Measurements from ENCODE around the gene VPS37C.
A peak's percentile ranks its signal among the peaks of the same experiment; 100 is the strongest.
"Not testable (repeated sequence)": the region's sequence is repeated elsewhere in the genome, so short reads cannot be mapped to it uniquely, and the experiment has no call there.

The VPS37C gene
- long read RNA-seq, partial matches to known transcripts: 1 of 30 reads
- long read RNA-seq, other reads (novel, unspliced or antisense): 29 of 30 reads

- TF ChIP-seq POLR2AphosphoS5 (IDR thresholded peaks at IDR 0.05; ENCODE audit: low read depth): peak; percentile 68
- TF ChIP-seq REST (IDR thresholded peaks at IDR 0.05; ENCODE audit: insufficient replicate concordance, low read depth): no peak
- TF ChIP-seq GABPA (IDR thresholded peaks at IDR 0.05; ENCODE audit: low read depth): peak; percentile 74
- DNase-seq (ENCODE audit: low read depth in 1 of 2, low spot score in 1 of 2): peak; percentile 88 to 93
- Histone ChIP-seq H3K27me3 (ENCODE audit: insufficient read depth, poor library complexity, severe bottlenecking) (no peaks in the 10 kb centered on the region), H3K4me3 (replicated peaks; ENCODE audit: insufficient read depth, low read length) (peak within 1 kb of the TSS; percentile 57), H3K27ac (replicated peaks) (peak within 1 kb of the TSS; percentile 99)
Observed at GRCh38 chr11:61161190-61162091, at the start of gene VPS37C. Gene VPS37C (minus strand): TSS chr11:61161426. CDS start chr11:61138829, 22,597 bp downstream.

- not testable (repeated sequence) for H3K27ac ChIP-seq (replicated peaks); DNase-seq (ENCODE audit: low read depth in 1 of 2, low spot score in 1 of 2); H3K27me3 ChIP-seq (ENCODE audit: insufficient read depth, poor library complexity, severe bottlenecking); H3K4me3 ChIP-seq (replicated peaks; ENCODE audit: insufficient read depth, low read length)
Observed at GRCh38 chr11:61210629-61211028, 49.4 kb upstream of the VPS37C start.

GRCh38 chr11:61207636-61208310 is 46.5 kb upstream of the VPS37C start:
- H3K4me3 ChIP-seq (replicated peaks; ENCODE audit: insufficient read depth, low read length); DNase-seq (ENCODE audit: low read depth in 1 of 2, low spot score in 1 of 2); H3K27ac ChIP-seq (replicated peaks); H3K27me3 ChIP-seq (ENCODE audit: insufficient read depth, poor library complexity, severe bottlenecking): not testable (repeated sequence)

- DNase-seq (ENCODE audit: low read depth in 1 of 2, low spot score in 1 of 2); H3K27ac ChIP-seq (replicated peaks); H3K27me3 ChIP-seq (ENCODE audit: insufficient read depth, poor library complexity, severe bottlenecking); H3K4me3 ChIP-seq (replicated peaks; ENCODE audit: insufficient read depth, low read length): not testable (repeated sequence)
Observed at GRCh38 chr11:61204502-61205059, 43.4 kb upstream of the VPS37C start.

GRCh38 chr11:61203873-61204272 is 42.6 kb upstream of the VPS37C start:
- not testable (repeated sequence) for DNase-seq (ENCODE audit: low read depth in 1 of 2, low spot score in 1 of 2); H3K4me3 ChIP-seq (replicated peaks; ENCODE audit: insufficient read depth, low read length); H3K27ac ChIP-seq (replicated peaks); H3K27me3 ChIP-seq (ENCODE audit: insufficient read depth, poor library complexity, severe bottlenecking)

- DNase-seq (ENCODE audit: low read depth in 1 of 2, low spot score in 1 of 2); H3K27me3 ChIP-seq (ENCODE audit: insufficient read depth, poor library complexity, severe bottlenecking); H3K27ac ChIP-seq (replicated peaks); H3K4me3 ChIP-seq (replicated peaks; ENCODE audit: insufficient read depth, low read length): not testable (repeated sequence)
Observed at GRCh38 chr11:61202950-61203746, 41.9 kb upstream of the VPS37C start, which contains the start of gene PGA3. Gene PGA3 (plus strand): TSS chr11:61203515. CDS start chr11:61203565, 50 bp downstream.

GRCh38 chr11:61201476-61201875 is 40.2 kb upstream of the VPS37C start:
- H3K27ac ChIP-seq (replicated peaks): no peak overlapping the region

More at GRCh38 chr11:61201476-61201875, 40.2 kb upstream of the VPS37C start:
- no peak for TF ChIP-seq GABPA (IDR thresholded peaks at IDR 0.05; ENCODE audit: low read depth)
- TF ChIP-seq REST (IDR thresholded peaks at IDR 0.05; ENCODE audit: insufficient replicate concordance, low read depth): no peak
- no peak for TF ChIP-seq POLR2AphosphoS5 (IDR thresholded peaks at IDR 0.05; ENCODE audit: low read depth)
- no peak for TF ChIP-seq SPI1 (IDR thresholded peaks at IDR 0.05; ENCODE audit: borderline replicate concordance, low read depth)
- DNase-seq (ENCODE audit: low read depth in 1 of 2, low spot score in 1 of 2): no peak
- no peaks in the 10 kb centered on the region for H3K27me3 ChIP-seq (ENCODE audit: insufficient read depth, poor library complexity, severe bottlenecking)
- H3K4me3 ChIP-seq (replicated peaks; ENCODE audit: insufficient read depth, low read length): no peak overlapping the region

Data from HL-60 (cell line).